Suprapubic skin (tissue), 4 donors: Measurements from ENCODE around the gene TRIM66.

ENCODE experiments used
- EP300 ChIP-seq: sonication (generic); formaldehyde crosslinking; IDR thresholded peaks from one replicate; pipeline ENCODE4 v1.6.1; 2017; ENCODE audit warnings: antibody characterized with exemption
- POLR2A ChIP-seq, 2 donors: fragments of 450-650 bp; IDR thresholded peaks; one replicate each; pipeline ENCODE4 v1.6.1; 2017; ENCODE audit warnings: antibody characterized with exemption in 2 of 2, mild to moderate bottlenecking in 2 of 2, moderate library complexity in 2 of 2
- POLR2AphosphoS5 ChIP-seq, 3 donors: sonication (generic); formaldehyde crosslinking; IDR thresholded peaks; one replicate each; pipeline ENCODE4 v1.6.1; 2017; ENCODE audit warnings: antibody characterized with exemption in 3 of 3
- TF ChIP-seq, protein P1 (sequence below), 2 donors: fragments of 200-600 bp in 1 of 2; fragments of 450-650 bp in 1 of 2; sonication (generic) in 1 of 2; IDR thresholded peaks; one replicate each; pipeline ENCODE4 v1.5.1; 2016 to 2019; ENCODE audit warnings: antibody characterized with exemption in 2 of 2, mild to moderate bottlenecking in 1 of 2, moderate library complexity in 1 of 2

DNA sequence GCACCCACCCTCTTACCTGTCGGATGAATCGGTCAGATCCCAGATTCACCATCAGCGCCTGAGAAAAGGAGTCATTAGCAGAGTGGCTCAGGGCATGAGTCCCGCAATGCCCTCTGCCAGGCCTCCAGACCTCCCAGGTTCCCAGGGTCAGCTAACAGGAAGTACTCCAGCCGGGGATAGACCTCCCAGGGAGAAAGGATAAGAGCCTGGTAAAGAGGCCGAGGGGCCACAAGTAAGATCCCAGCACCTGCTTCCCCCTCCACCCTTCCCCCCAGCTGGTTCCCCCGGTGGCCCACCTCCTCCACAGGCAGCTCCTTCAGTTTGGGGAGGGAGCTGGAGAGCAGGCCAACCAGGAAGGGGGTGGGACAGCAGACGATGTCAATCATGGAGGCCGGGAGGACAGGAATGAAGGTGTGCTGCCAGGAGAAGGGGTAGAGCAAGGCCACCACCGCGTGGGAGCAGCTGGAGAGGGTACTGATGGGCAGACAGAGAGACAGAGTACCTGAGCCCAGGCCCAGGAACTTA is 16.5 kb upstream of the TRIM66 start:
- TF ChIP-seq POLR2A (IDR thresholded peaks at IDR 0.05) (no peak), POLR2AphosphoS5 (IDR thresholded peaks at IDR 0.05) (no peak), EP300 (no peak)
- TF ChIP-seq, protein P1, sequence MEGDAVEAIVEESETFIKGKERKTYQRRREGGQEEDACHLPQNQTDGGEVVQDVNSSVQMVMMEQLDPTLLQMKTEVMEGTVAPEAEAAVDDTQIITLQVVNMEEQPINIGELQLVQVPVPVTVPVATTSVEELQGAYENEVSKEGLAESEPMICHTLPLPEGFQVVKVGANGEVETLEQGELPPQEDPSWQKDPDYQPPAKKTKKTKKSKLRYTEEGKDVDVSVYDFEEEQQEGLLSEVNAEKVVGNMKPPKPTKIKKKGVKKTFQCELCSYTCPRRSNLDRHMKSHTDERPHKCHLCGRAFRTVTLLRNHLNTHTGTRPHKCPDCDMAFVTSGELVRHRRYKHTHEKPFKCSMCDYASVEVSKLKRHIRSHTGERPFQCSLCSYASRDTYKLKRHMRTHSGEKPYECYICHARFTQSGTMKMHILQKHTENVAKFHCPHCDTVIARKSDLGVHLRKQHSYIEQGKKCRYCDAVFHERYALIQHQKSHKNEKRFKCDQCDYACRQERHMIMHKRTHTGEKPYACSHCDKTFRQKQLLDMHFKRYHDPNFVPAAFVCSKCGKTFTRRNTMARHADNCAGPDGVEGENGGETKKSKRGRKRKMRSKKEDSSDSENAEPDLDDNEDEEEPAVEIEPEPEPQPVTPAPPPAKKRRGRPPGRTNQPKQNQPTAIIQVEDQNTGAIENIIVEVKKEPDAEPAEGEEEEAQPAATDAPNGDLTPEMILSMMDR (IDR thresholded peaks at IDR 0.05), result no peak
